Hippocampal formation (tissue), 2 donors: ENCODE results near the gene LPAR6.

Experiments used
- DNase-seq, 2 donors: peaks; one replicate each; lab custom pipeline; 2025; lab: John Stamatoyannopoulos, UW

Gene LPAR6

GRCh38 chr13:48414501-48414900 is 1.6 kb upstream of the LPAR6 start:
- DNase-seq, result no peak

- DNase-seq, result no peak
These were observed 927 bp downstream of the LPAR6 start for GRCh38 chr13:48411841-48412531.

- no peak for DNase-seq
These were observed 1.6 kb downstream of the LPAR6 start for GRCh38 chr13:48411147-48411794.

GRCh38 chr13:48410199-48410598 is 2.7 kb downstream of the LPAR6 start:
- no peak for DNase-seq

GRCh38 chr13:48405875-48406274 is 7.0 kb downstream of the LPAR6 start:
- DNase-seq, result no peak

GRCh38 chr13:48404952-48405351 is 8.0 kb downstream of the LPAR6 start:
- no peak for DNase-seq

GRCh38 chr13:48403913-48404312 is 9.0 kb downstream of the LPAR6 start:
- no peak for DNase-seq

GRCh38 chr13:48403151-48403631 is 9.7 kb downstream of the LPAR6 start:
- no peak for DNase-seq

GRCh38 chr13:48402325-48402932 is 10.5 kb downstream of the LPAR6 start:
- DNase-seq, result no peak

GRCh38 chr13:48401480-48401879 is 11.4 kb downstream of the LPAR6 start:
- no peak for DNase-seq

- no peak for DNase-seq
These were observed 12.0 kb downstream of the LPAR6 start for GRCh38 chr13:48400850-48401291.

GRCh38 chr13:48400090-48400694 is 12.7 kb downstream of the LPAR6 start:
- DNase-seq, result no peak

GRCh38 chr13:48398450-48399095 is 14.3 kb downstream of the LPAR6 start:
- DNase-seq, result no peak

GRCh38 chr13:48397744-48398143 is 15.2 kb downstream of the LPAR6 start:
- no peak for DNase-seq

GRCh38 chr13:48393698-48394085 is 19.2 kb downstream of the LPAR6 start:
- DNase-seq, result no peak

- no peak for DNase-seq
These were observed 19.7 kb downstream of the LPAR6 start for GRCh38 chr13:48393030-48393697.

- DNase-seq, result no peak
These were observed 21.7 kb downstream of the LPAR6 start for GRCh38 chr13:48391257-48391656.

GRCh38 chr13:48386816-48387215 is 26.1 kb downstream of the LPAR6 start:
- DNase-seq, result no peak

- no peak for DNase-seq
These were observed 29.5 kb downstream of the LPAR6 start for GRCh38 chr13:48383384-48383783.

- DNase-seq, result no peak
These were observed 32.3 kb downstream of the LPAR6 start for GRCh38 chr13:48380581-48380980.

GRCh38 chr13:48377857-48378256 is 35.1 kb downstream of the LPAR6 start:
- no peak for DNase-seq

- DNase-seq, result no peak
These were observed 42.1 kb downstream of the LPAR6 start for GRCh38 chr13:48370815-48371214.
